CD14-positive monocyte (primary cell): Measurements from ENCODE around the gene DAB2IP. TPM values are rescaled to one million over a fixed set of nuclear protein-coding genes. Genes with fewer than 3 reads are reported as not detected.

Experiments
- DNase-seq, 3 donors: peaks; one replicate each; pipeline ENCODE4 v3.0.0-alpha.2; 2011 to 2022
- H2AFZ ChIP-seq: 2 replicates; pipeline ENCODE4 v1.6.0; 2012; ENCODE audit warnings: mild to moderate bottlenecking, low read depth, low read length, inconsistent platforms; ENCODE audit not compliant: insufficient read depth, poor library complexity, severe bottlenecking
- H3K27ac ChIP-seq, 2 donors: 1 replicate in 1 of 2; 2 replicates in 1 of 2; pipeline ENCODE4 v1.5.1; 2012 to 2013; ENCODE audit warnings: low read length in 2 of 2, control low read depth in 1 of 2, inconsistent platforms in 1 of 2, low read depth in 1 of 2, mild to moderate bottlenecking in 1 of 2
- H3K27me3 ChIP-seq, 2 donors: one replicate each; pipeline versions ENCODE4 v1.6.0 to v1.6.1; 2011 to 2013; ENCODE audit warnings: low read length in 2 of 2; ENCODE audit not compliant: control insufficient read depth in 2 of 2, insufficient read depth in 2 of 2
- H3K36me3 ChIP-seq, 2 donors: replicated peaks in 1 of 2; 1 replicate in 1 of 2; 2 replicates in 1 of 2; pipeline versions ENCODE4 v1.5.1 to v1.6.1; 2012 to 2013; ENCODE audit warnings: low read length in 2 of 2, control low read depth in 1 of 2, inconsistent platforms in 1 of 2, mild to moderate bottlenecking in 1 of 2; ENCODE audit not compliant: insufficient read depth in 2 of 2, control insufficient read depth in 1 of 2
- H3K4me1 ChIP-seq, 2 donors: 1 replicate in 1 of 2; 2 replicates in 1 of 2; pipeline versions ENCODE4 v1.5.1 to v1.6.1; 2012 to 2013; ENCODE audit warnings: low read length in 2 of 2, control low read depth in 1 of 2, inconsistent platforms in 1 of 2, mild to moderate bottlenecking in 1 of 2, moderate library complexity in 1 of 2; ENCODE audit not compliant: insufficient read depth in 2 of 2, control insufficient read depth in 1 of 2
- H3K4me2 ChIP-seq: replicated peaks from 2 replicates; pipeline ENCODE3; 2012; ENCODE audit warnings: low read length, moderate library complexity, mild to moderate bottlenecking; ENCODE audit not compliant: poor library complexity, severe bottlenecking; ENCODE audit errors: extremely low read depth
- H3K4me3 ChIP-seq, 3 experiments: fragments of 200-600 bp in 1 of 3; sonication (generic) in 1 of 3; replicated peaks in 1 of 3; 1 replicate in 2 of 3; 2 replicates in 1 of 3; pipeline ENCODE4 v1.5.1; 2011 to 2013; ENCODE audit warnings: low read length in 3 of 3, mild to moderate bottlenecking in 3 of 3, control low read depth in 2 of 3, low read depth in 2 of 3, inconsistent platforms in 1 of 3, moderate library complexity in 1 of 3
- H3K79me2 ChIP-seq: 2 replicates; pipeline ENCODE4 v1.6.0; 2012; ENCODE audit warnings: mild to moderate bottlenecking, control low read depth, inconsistent platforms, low read length, moderate library complexity; ENCODE audit not compliant: insufficient read depth
- H3K9ac ChIP-seq: 2 replicates; pipeline ENCODE4 v1.6.0; 2017; ENCODE audit warnings: low read length, mild to moderate bottlenecking; ENCODE audit not compliant: insufficient read depth, poor library complexity, severe bottlenecking
- H3K9me3 ChIP-seq, 2 donors: replicated peaks in 1 of 2; 1 replicate in 1 of 2; 2 replicates in 1 of 2; pipeline versions ENCODE4 v1.5.1 to v1.6.1; 2012 to 2013; ENCODE audit warnings: low read length in 2 of 2, control low read depth in 1 of 2; ENCODE audit not compliant: control insufficient read depth in 1 of 2, insufficient read depth in 1 of 2
- H4K20me1 ChIP-seq: 2 replicates; pipeline ENCODE4 v1.6.0; 2012; ENCODE audit warnings: mild to moderate bottlenecking, low read length, control low read depth, moderate library complexity; ENCODE audit not compliant: insufficient read depth
- H3K27ac Mint-ChIP-seq, 7 donors: one replicate each; pipeline ENCODE4 v1.8.0; 2020; ENCODE audit warnings: mild to moderate bottlenecking in 7 of 7, mixed read lengths in 7 of 7, moderate library complexity in 6 of 7, inconsistent platforms in 2 of 7
- H3K27me3 Mint-ChIP-seq, 3 donors: one replicate each; pipeline ENCODE4 v1.8.0; 2021 to 2022; ENCODE audit warnings: low read depth in 3 of 3, mild to moderate bottlenecking in 3 of 3, mixed read lengths in 3 of 3, moderate library complexity in 3 of 3, inconsistent platforms in 1 of 3
- H3K36me3 Mint-ChIP-seq, 2 donors: one replicate each; pipeline ENCODE4 v1.8.0; 2020; ENCODE audit warnings: mixed read lengths in 2 of 2, inconsistent platforms in 1 of 2, mild to moderate bottlenecking in 1 of 2
- H3K4me1 Mint-ChIP-seq: one replicate; pipeline ENCODE4 v1.8.0; 2020; ENCODE audit warnings: mild to moderate bottlenecking, mixed read lengths
- H3K4me3 Mint-ChIP-seq, 2 donors: one replicate each; pipeline ENCODE4 v1.8.0; 2020; ENCODE audit warnings: mild to moderate bottlenecking in 2 of 2, mixed read lengths in 2 of 2, moderate library complexity in 1 of 2
- H3K9me3 Mint-ChIP-seq, 7 donors: one replicate each; pipeline ENCODE4 v1.8.0; 2020 to 2022; ENCODE audit warnings: mixed read lengths in 7 of 7, mild to moderate bottlenecking in 6 of 7, moderate library complexity in 6 of 7, inconsistent platforms in 2 of 7
- WGBS: methylation state at CpG from one replicate; pipeline ENCODE4 v1.1.5; 2013; ENCODE audit warnings: missing lambda C conversion rate; ENCODE audit not compliant: insufficient coverage; 5-methylcytosine and 5-hydroxymethylcytosine counted together
- intact Hi-C, 2 donors: fragments of 100-400 bp; cut with micrococcal nuclease; formaldehyde crosslinking; loops; one replicate each; pipeline versions ENCODE4 v1.15.0 to v1.15.1; 2023
- polyA plus RNA-seq, 3 donors: library from polyadenylated mRNA; depleted of rRNA in 1 of 3; unstranded in 2 of 3; stranded (reverse) in 1 of 3; fragments of 300-500 nt in 2 of 3; fragments of >200 nt in 1 of 3; fragmentation: Illumina TruSeq in 2 of 3; gene quantifications; 1 replicate in 2 of 3; 2 replicates in 1 of 3; pipeline ENCODE4 v1.2.3, GENCODE V29; 2012 to 2021
- TF ChIP-seq, protein P1 (sequence below): fragments of 200-600 bp; IDR thresholded peaks from one replicate; pipeline ENCODE4 v1.8.0; 2022; ENCODE audit warnings: antibody characterized with exemption, mild to moderate bottlenecking

The DAB2IP gene
- polyA plus RNA-seq, 3 donors = 0.13 TPM; not detected in 2

- H3K4me3 ChIP-seq = no peak overlapping the region
- H3K4me3 Mint-ChIP-seq = no peak overlapping the region
- no peaks in the 10 kb centered on the region for H3K4me1 ChIP-seq
- intact Hi-C loops = no loop called here
- no peaks in the 10 kb centered on the region for H3K27me3 ChIP-seq
- no peaks in the 10 kb centered on the region for H3K36me3 ChIP-seq
- DNase-seq = no peak
- no peak overlapping the region for H3K27ac ChIP-seq
- no peaks in the 10 kb centered on the region for H3K79me2 ChIP-seq
- H3K9ac ChIP-seq = no peak overlapping the region
- no peak overlapping the region for H3K4me2 ChIP-seq
- H3K27ac Mint-ChIP-seq = no peak overlapping the region
- H3K4me1 Mint-ChIP-seq = peaks cover 4% of the 10 kb centered on the region
- H4K20me1 ChIP-seq = no peaks in the 10 kb centered on the region
- H3K9me3 Mint-ChIP-seq = peaks cover 0 to 3% (median 0%) of the 10 kb centered on the region in 7 donors
- TF ChIP-seq, protein P1, sequence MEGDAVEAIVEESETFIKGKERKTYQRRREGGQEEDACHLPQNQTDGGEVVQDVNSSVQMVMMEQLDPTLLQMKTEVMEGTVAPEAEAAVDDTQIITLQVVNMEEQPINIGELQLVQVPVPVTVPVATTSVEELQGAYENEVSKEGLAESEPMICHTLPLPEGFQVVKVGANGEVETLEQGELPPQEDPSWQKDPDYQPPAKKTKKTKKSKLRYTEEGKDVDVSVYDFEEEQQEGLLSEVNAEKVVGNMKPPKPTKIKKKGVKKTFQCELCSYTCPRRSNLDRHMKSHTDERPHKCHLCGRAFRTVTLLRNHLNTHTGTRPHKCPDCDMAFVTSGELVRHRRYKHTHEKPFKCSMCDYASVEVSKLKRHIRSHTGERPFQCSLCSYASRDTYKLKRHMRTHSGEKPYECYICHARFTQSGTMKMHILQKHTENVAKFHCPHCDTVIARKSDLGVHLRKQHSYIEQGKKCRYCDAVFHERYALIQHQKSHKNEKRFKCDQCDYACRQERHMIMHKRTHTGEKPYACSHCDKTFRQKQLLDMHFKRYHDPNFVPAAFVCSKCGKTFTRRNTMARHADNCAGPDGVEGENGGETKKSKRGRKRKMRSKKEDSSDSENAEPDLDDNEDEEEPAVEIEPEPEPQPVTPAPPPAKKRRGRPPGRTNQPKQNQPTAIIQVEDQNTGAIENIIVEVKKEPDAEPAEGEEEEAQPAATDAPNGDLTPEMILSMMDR = no peak
- no peaks in the 10 kb centered on the region for H3K36me3 Mint-ChIP-seq
- H3K9me3 ChIP-seq = no peaks in the 10 kb centered on the region
- 94% methylated on average over 14 of the region's 17 CpGs for WGBS
- no peak overlapping the region for H2AFZ ChIP-seq
- peaks cover 5 to 9% (median 6%) of the 10 kb centered on the region in 3 donors for H3K27me3 Mint-ChIP-seq
Observed at GRCh38 chr9:121782514-121783110, 131.2 kb downstream of the DAB2IP start.

DNA sequence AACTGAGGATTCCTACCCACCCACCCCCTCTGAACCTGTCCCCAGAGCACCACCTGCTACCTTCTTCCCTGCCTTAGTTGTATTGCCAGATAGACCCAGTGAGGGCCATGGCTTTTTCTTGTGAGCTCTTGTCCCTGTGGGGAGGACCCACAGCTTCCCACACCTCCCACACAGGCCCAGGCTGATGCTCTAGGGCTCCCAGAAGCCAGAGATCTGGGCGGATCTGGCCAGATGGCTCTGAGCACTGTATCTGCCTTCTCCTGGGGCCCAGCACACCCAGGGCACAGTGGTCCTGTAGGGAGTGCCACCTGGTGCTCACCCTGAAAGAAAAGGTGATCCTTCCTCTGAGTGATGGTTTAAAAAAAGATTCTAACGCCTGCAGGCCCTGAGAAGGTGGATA is 131.7 kb downstream of the DAB2IP start:
- peaks cover 5 to 9% (median 6%) of the 10 kb centered on the region in 3 donors for H3K27me3 Mint-ChIP-seq
- no peaks in the 10 kb centered on the region for H4K20me1 ChIP-seq
- no peak overlapping the region for H3K9ac ChIP-seq
- TF ChIP-seq, protein P1 = no peak
- H3K4me3 Mint-ChIP-seq = no peak overlapping the region
- H3K4me1 Mint-ChIP-seq = peaks cover 4% of the 10 kb centered on the region
- H3K79me2 ChIP-seq = no peaks in the 10 kb centered on the region
- no peaks in the 10 kb centered on the region for H3K9me3 ChIP-seq
- no peaks in the 10 kb centered on the region for H3K36me3 Mint-ChIP-seq
- H3K27ac ChIP-seq = no peak overlapping the region
- H3K4me2 ChIP-seq = no peak overlapping the region
- H3K4me1 ChIP-seq = no peaks in the 10 kb centered on the region
- no CpG with 5 or more reads among the region's 2 CpGs for WGBS
- H3K27ac Mint-ChIP-seq = no peak overlapping the region
- H2AFZ ChIP-seq = no peak overlapping the region
- H3K27me3 ChIP-seq = no peaks in the 10 kb centered on the region
- H3K36me3 ChIP-seq = no peaks in the 10 kb centered on the region
- H3K4me3 ChIP-seq = no peak overlapping the region
- DNase-seq = no peak
- peaks cover 0 to 3% (median 0%) of the 10 kb centered on the region in 7 donors for H3K9me3 Mint-ChIP-seq
- intact Hi-C loops = no loop called here
